Thoracic aorta (tissue), 2 donors: ENCODE measurements around the gene ZNF385C. TPM values are rescaled to one million over a fixed set of nuclear protein-coding genes. Genes with fewer than 3 reads are reported as not detected.

Source experiments
- ATAC-seq: fragments of 150-250 bp; one replicate; pipeline ENCODE4 v1.8.0; 2017; ENCODE audit warnings: low read depth; ENCODE audit not compliant: insufficient number of reproducible peaks, low FRiP score
- DNase-seq: peaks from one replicate; pipeline ENCODE4 v3.0.0-alpha.2; 2020; ENCODE audit warnings: low spot score
- H3K27ac ChIP-seq, 2 donors: fragments of 200-600 bp; sonication (generic); 1 replicate in 1 of 2; 2 replicates in 1 of 2; pipeline ENCODE4 v1.5.1; 2016; ENCODE audit warnings: mild to moderate bottlenecking in 2 of 2, moderate library complexity in 2 of 2
- H3K27me3 ChIP-seq: fragments of 200-600 bp; sonication (generic); replicated peaks from 2 replicates; pipeline ENCODE4 v1.6.0; 2016; ENCODE audit warnings: mild to moderate bottlenecking; ENCODE audit not compliant: insufficient read depth
- H3K36me3 ChIP-seq: fragments of 200-600 bp; sonication (generic); one replicate; pipeline ENCODE4 v1.5.1; 2016
- H3K4me1 ChIP-seq, 2 donors: fragments of 200-600 bp; sonication (generic); 1 replicate in 1 of 2; 2 replicates in 1 of 2; pipeline versions ENCODE4 v1.5.1 to v1.6.0; 2016; ENCODE audit warnings: low read depth in 2 of 2, mild to moderate bottlenecking in 1 of 2; ENCODE audit not compliant: control insufficient read depth in 1 of 2
- H3K4me3 ChIP-seq: fragments of 200-600 bp; sonication (generic); 2 replicates; pipeline ENCODE4 v1.5.1; 2016; ENCODE audit warnings: mild to moderate bottlenecking
- H3K9me3 ChIP-seq: fragments of 200-600 bp; sonication (generic); 2 replicates; pipeline ENCODE4 v1.5.1; 2016
- CTCF ChIP-seq: fragments of 200-600 bp; sonication (generic); IDR thresholded peaks from one replicate; pipeline ENCODE4 v1.5.1; 2019; ENCODE audit warnings: antibody characterized with exemption
- total RNA-seq, 2 donors: library from RNA; depleted of rRNA; stranded (reverse); fragments of >200 nt; gene quantifications; one replicate each; pipeline versions ENCODE4 v1.1.0 to v1.2.3, GENCODE V29; 2016

ZNF385C gene
- total RNA-seq, 2 donors from 2014 or later, result not detected

DNA sequence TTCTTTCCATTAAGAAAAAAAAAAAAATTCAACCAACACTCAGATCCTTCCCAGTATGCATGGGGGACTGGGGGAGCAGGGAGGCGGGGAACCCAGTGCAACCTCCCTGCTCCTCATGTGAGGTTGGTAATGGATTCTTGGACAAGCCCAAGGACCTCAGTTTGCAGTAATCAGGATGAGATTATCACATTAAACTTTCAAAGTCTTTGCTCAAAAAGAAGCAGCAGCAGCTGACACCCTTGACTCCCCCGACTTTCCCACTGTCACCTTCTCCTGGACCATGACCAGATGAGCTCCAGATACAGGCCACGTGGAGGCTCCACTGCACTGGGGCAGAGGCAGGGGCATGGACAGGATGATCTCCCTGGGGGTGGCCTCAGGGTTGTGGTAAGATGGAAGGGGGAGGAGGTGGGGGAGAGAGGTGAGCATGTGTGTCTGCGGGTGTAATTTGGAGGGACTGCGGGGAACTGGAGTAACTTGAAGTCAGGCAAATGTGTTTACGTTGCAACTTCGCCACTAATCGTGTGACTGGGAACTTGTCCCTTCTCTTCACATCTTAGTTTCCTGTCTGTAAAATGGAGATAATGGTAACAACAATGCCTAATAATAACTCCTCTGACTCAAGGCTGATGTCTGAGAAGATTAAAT is 19.8 kb downstream of the ZNF385C start:
- Histone ChIP-seq H3K27ac (no peak overlapping the region), H3K9me3 (no peaks in the 10 kb centered on the region), H3K4me3 (no peak overlapping the region), H3K4me1 (no peaks in the 10 kb centered on the region), H3K27me3 (no peaks in the 10 kb centered on the region), H3K36me3 (no peaks in the 10 kb centered on the region)
- no peak for ATAC-seq
- DNase-seq, result no peak
- no peak for TF ChIP-seq CTCF

DNA sequence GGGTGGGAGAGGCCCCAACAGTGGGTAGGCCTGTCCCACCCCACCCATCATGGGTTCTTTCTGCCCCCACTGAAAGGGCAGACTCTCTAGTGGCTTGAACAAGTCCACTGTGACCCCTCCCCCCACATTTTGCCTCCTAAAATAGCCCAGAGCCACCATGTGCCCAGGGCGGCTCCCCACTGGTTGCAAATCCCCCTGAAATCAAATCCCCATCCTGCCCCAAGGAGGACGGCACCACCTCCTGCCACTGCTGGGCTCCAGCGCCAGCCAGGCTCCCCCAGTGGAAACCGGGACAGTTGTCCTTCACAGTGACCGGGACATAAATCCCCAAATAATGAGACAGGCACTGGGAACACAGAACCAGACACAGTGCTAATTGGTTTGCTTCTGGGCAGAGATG is 20.5 kb downstream of the ZNF385C start:
- no peak for ATAC-seq
- Histone ChIP-seq H3K9me3 (no peaks in the 10 kb centered on the region), H3K27ac (no peak overlapping the region), H3K4me3 (no peak overlapping the region), H3K27me3 (no peaks in the 10 kb centered on the region), H3K36me3 (no peaks in the 10 kb centered on the region), H3K4me1 (peaks cover 0 to under 1% of the 10 kb centered on the region in 2 donors)
- no peak for DNase-seq
- no peak for TF ChIP-seq CTCF

DNA sequence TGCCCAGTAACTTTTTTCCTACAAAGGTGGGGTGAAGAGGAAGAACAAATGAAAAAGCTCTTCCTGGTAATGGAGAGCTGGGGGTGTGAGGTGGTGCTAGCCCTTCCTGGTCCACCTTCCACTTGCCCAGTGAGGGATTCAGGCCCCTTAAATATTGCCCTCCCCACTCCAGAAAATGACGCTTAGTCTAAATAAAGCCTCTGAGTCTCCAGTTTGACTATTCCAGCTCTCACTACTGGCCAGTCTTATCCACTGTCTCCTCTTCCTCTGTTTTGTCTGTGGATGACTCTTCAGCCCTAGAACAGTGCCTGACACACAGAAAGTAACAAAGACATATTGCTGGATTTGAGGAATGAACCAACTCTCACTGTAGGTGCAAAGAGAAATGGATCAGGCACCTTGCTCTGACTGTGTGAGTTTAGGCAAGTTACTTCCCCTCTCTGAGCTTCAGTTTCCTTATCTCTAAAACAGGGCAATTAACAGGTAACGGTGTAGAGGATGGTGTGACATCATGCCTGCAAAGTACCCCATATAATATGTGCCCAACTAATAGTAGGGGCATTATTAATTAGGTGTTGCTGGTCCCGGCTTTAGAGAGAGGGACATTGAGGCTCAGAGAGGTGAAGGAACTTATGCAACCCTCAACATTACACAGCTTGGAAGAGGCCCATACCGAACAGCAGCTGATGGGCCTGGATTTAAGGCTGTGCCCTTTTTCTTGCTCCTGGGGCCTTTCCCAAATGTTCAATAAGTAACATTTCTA is 21.3 kb downstream of the ZNF385C start:
- no peak overlapping the region for H3K27ac ChIP-seq
- no peaks in the 10 kb centered on the region for H3K27me3 ChIP-seq
- ATAC-seq (no peak), DNase-seq (no peak)
- H3K4me3 ChIP-seq, result no peak overlapping the region
- TF ChIP-seq CTCF, result no peak
- peaks cover 6 to 8% of the 10 kb centered on the region in 2 donors for H3K4me1 ChIP-seq
- H3K36me3 ChIP-seq, result no peaks in the 10 kb centered on the region
- H3K9me3 ChIP-seq, result no peaks in the 10 kb centered on the region

GRCh38 chr17:42075789-42076188 is 22.5 kb downstream of the ZNF385C start:
- no peaks in the 10 kb centered on the region for H3K36me3 ChIP-seq
- H3K4me3 ChIP-seq, result no peak overlapping the region
- H3K4me1 ChIP-seq, result peaks cover 6 to 12% of the 10 kb centered on the region in 2 donors
- TF ChIP-seq CTCF, result no peak
- no peak overlapping the region for H3K27ac ChIP-seq
- ATAC-seq (no peak), DNase-seq (no peak)
- no peaks in the 10 kb centered on the region for H3K27me3 ChIP-seq
- no peaks in the 10 kb centered on the region for H3K9me3 ChIP-seq

GRCh38 chr17:42072323-42073187 is 25.7 kb downstream of the ZNF385C start:
- H3K4me1 ChIP-seq, result peaks cover 6 to 12% of the 10 kb centered on the region in 2 donors
- H3K36me3 ChIP-seq, result no peaks in the 10 kb centered on the region
- H3K27me3 ChIP-seq, result no peaks in the 10 kb centered on the region
- no peaks in the 10 kb centered on the region for H3K9me3 ChIP-seq
- ATAC-seq (no peak), DNase-seq (no peak)
- TF ChIP-seq CTCF, result no peak
- peak overlapping the region; percentile 61 for H3K4me3 ChIP-seq
- no peak overlapping the region for H3K27ac ChIP-seq
